ENCODE measurements around the gene TMEM139. TPM values are rescaled to one million over a fixed set of nuclear protein-coding genes. Genes with fewer than 3 reads are reported as not detected.

Gene TMEM139
- polyA plus RNA-seq, 1 donor from 2014 or later: not detected

DNA sequence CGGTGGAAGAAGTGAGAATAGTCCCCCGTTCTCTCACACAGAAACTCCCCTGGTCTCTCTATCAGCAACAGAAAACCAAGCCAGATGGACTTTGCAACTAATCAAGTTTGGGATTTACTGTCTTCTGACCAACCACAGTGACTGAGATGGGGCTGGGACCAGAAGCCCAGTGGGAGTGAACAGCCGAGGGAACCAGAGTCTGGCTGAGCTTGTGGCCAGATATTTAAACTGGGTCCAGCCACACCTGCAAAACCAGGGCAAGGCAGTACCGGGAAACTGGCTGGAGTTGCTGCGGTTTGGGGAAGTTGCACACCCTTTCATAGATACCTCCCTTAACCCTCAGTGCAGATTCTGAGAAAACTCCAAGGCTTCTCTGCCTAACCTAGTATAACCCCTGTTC lies 15.5 kb upstream of the TMEM139 start:
- H3K4me1 Mint-ChIP-seq: peaks cover 16 to 25% (median 19%) of the 10 kb centered on the region in 3 donors
- H3K9me3 Mint-ChIP-seq: no peaks in the 10 kb centered on the region

DNA sequence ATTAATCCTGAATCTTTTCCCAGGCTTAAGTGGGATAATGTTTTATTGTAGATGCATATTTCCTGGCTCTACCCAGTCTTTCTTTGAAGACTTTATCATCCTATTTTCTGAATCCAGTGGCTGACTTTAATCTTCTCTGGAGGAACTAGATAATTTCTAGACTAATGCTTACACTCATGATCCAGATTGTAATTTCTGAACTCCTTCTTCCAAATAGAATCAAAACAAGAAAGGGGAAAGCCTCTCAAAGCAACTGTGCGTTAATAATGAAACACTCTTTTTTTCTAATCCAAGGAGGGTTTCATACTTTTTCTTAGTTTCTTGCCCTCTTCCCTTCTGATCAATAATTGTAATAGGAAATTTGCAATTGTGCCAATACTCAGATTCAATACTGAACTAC lies 13.5 kb upstream of the TMEM139 start:
- H3K27me3 Mint-ChIP-seq: no peaks in the 10 kb centered on the region
- no peak overlapping the region for H3K4me3 Mint-ChIP-seq
- peaks cover 1 to 11% (median 5%) of the 10 kb centered on the region in 3 donors for H3K4me1 Mint-ChIP-seq
- H3K36me3 Mint-ChIP-seq: peaks cover 1% of the 10 kb centered on the region
- H3K9me3 Mint-ChIP-seq: no peaks in the 10 kb centered on the region
- peak overlapping the region in 1 of 3 donors; percentile 39 for H3K27ac Mint-ChIP-seq

More for the DNA sequence above, 15.5 kb upstream of the TMEM139 start:
- H3K36me3 Mint-ChIP-seq: peaks cover 1% of the 10 kb centered on the region
- peak overlapping the region in 1 of 4 donors; percentile 70 for H3K4me3 Mint-ChIP-seq
- H3K27me3 Mint-ChIP-seq: no peaks in the 10 kb centered on the region
- H3K27ac Mint-ChIP-seq: peak overlapping the region in 1 of 3 donors; percentile 41

DNA sequence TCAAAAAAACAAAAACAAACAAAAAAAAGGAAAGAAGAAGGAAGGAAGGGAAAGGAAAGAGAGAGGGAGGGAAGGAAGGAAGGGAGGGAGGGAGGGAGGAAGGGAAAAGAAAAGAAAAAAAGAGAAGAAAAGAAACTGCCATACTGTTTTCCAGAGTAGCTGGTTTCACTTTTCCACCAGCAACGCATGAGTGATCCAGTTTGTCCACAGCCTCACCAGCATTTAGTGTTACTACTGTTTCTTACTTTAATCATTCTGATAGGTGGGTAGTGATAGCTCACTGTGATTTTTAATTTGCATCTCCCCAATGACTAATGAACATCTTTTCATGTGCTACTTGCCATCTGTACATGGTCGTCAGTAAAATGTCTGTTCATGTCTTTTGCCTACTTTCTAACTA lies 11.9 kb upstream of the TMEM139 start:
- Mint-ChIP-seq H3K27me3 (no peaks in the 10 kb centered on the region), H3K36me3 (peaks cover 1% of the 10 kb centered on the region), H3K4me1 (peaks cover 0 to 4% (median 4%) of the 10 kb centered on the region in 3 donors), H3K9me3 (no peaks in the 10 kb centered on the region), H3K4me3 (no peak overlapping the region), H3K27ac (no peak overlapping the region)

DNA sequence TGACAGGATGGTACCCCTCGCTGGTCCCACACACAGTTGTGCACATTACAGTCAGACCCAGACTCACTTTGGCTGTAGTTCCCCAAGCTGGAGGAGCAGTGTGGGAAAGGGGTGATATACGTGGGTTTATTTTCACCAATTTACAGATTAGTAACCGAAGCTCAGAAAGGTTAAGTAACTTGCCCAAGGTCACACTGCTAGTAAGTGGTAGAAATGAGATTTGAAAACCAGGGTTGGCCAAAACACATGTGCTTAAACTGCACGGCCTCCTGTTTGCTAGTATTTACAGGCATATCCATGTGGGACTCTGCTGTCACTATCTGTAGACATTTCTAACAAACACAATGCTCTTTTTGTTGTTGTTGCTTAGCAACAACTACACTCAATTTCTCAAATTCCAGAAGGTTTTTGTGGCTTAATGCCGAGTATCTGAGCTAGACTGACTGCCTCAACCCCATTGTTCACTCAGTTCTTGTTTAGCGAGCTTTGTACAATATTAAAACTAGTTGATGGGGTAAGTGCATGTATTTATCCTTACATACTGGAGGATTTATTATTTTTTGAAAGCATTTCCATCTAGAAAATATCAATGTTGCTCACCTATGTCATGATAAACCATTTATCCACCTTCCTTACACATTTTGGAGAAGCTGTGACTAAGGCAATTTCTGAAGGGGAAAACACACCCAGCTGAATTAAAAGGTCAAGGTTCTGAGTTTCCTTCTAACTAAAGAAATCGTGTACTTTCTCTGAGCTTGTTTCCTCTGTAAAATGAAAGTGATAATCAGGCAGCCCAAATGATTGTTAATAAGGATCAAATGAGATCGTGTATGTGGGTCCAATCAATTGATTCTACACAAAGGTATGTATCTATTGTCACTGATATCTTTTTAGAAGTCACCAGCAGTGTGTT lies 5.3 kb upstream of the TMEM139 start:
- Mint-ChIP-seq H3K9me3 (no peaks in the 10 kb centered on the region), H3K4me1 (peaks cover 28 to 35% (median 31%) of the 10 kb centered on the region in 3 donors), H3K27me3 (no peaks in the 10 kb centered on the region), H3K27ac (peak overlapping the region; percentile 14 to 80 (median 23)), H3K36me3 (no peaks in the 10 kb centered on the region), H3K4me3 (peak overlapping the region; percentile 5 to 85 (median 38))

DNA sequence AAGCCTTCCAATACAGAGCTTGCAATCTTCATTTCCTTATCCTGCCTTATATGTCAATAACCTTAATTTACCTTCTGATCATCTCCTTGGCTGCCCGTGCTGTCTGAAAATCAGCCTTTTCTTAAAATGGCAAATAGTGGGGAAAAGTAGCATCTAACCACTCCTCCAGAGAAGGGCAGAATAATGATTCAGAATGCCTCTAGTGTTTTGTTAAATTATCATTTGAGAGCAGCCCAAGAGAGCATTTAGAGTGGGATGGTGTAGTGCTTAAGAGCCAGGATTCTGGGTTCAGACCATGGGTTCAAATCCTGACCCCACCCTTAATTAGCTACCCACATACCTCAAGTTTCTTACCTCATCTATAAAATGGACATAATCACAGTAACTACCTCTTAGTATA lies 4.6 kb upstream of the TMEM139 start:
- Mint-ChIP-seq H3K4me1 (peaks cover 31 to 39% (median 33%) of the 10 kb centered on the region in 3 donors), H3K4me3 (peak overlapping the region; percentile 3 to 43 (median 24)), H3K27ac (peak overlapping the region in 1 of 3 donors; percentile 80), H3K36me3 (no peaks in the 10 kb centered on the region), H3K27me3 (no peaks in the 10 kb centered on the region), H3K9me3 (no peaks in the 10 kb centered on the region)

DNA sequence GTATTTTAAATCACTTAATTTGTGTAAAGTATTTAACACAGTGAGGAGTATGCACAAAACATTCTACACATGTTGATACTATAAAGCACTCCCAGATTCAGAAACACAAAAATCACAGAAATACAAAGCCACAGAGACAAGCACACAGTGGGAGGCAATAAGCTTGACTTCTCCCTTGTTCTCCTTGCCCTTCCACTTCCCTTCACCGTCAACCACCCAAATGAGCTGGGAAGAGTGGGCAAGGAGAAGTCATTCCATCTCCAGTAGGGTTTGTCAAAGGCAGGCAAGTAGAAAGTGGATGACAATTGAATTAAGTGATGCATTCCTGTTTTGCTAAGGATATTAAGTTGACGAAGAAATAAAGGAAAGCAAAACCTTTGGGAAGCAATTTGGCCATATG lies 4.2 kb upstream of the TMEM139 start:
- no peaks in the 10 kb centered on the region for H3K36me3 Mint-ChIP-seq
- H3K9me3 Mint-ChIP-seq: no peaks in the 10 kb centered on the region
- H3K27ac Mint-ChIP-seq: no peak overlapping the region
- H3K4me3 Mint-ChIP-seq: peak overlapping the region in 2 of 4 donors; percentile 5 to 43
- peaks cover 31 to 40% (median 33%) of the 10 kb centered on the region in 3 donors for H3K4me1 Mint-ChIP-seq
- no peaks in the 10 kb centered on the region for H3K27me3 Mint-ChIP-seq

DNA sequence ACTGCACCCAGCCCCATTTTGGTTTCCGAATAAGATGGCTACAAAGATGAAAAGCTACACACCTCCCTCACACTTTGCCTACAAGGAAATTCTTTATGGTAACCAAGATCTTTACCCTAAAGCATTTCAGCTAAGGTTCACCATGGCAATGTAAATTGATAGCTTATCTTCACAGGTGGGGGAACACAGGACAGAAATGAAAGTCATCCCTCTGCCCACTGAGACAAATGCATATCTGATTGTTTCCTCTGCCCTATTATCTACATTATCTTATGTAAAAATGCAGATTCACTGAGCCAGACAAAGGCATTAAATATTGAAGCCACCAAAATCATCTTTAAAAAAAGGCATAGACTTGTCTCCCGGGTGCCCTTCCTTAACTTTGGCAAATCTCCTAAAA lies 3.2 kb upstream of the TMEM139 start:
- Mint-ChIP-seq H3K4me1 (peaks cover 32 to 40% (median 33%) of the 10 kb centered on the region in 3 donors), H3K36me3 (no peaks in the 10 kb centered on the region), H3K9me3 (no peaks in the 10 kb centered on the region), H3K4me3 (no peak overlapping the region), H3K27ac (no peak overlapping the region), H3K27me3 (no peaks in the 10 kb centered on the region)

DNA sequence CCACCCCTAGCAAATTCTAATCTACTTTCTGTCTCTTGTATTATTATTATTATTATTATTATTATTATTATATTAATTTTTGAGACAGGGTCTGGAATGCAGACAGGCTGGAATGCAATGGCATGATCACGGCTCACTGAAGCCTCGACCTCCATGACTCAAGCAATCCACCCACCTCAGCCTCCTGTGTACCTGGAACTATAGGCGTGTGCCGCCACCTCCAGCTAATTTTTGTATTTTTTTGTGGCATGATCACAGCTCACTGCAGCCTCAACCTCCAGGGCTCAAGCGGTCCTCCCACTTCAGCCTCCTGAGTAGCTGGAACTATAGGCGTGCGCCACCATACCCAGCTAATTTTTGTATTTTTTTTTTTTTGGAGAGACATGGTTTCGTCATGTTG lies 2.6 kb upstream of the TMEM139 start:
- H3K9me3 Mint-ChIP-seq: no peaks in the 10 kb centered on the region
- H3K4me1 Mint-ChIP-seq: peaks cover 33 to 40% (median 33%) of the 10 kb centered on the region in 3 donors
- no peaks in the 10 kb centered on the region for H3K27me3 Mint-ChIP-seq
- no peak overlapping the region for H3K4me3 Mint-ChIP-seq
- H3K27ac Mint-ChIP-seq: no peak overlapping the region
- no peaks in the 10 kb centered on the region for H3K36me3 Mint-ChIP-seq

DNA sequence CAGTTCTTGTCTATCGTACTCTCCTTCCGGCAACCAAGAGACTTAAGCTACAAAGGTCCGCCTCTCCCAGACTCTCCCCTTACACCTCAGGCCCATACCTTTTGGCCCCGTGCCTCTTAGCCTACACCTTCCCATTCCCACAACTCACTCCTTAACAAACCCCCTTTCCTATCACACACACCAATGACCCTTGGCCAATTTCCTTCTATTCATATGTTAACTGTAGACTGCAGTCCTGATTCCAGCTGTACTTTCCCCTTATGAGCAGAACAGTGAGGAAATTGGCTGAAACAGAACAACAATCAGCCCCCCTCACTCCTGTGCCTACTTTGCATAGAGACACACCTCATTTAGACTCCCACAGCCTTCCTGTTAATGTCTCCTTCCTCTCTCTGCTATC lies 1.4 kb upstream of the TMEM139 start:
- Mint-ChIP-seq H3K27me3 (no peaks in the 10 kb centered on the region), H3K4me1 (peaks cover 36 to 44% (median 41%) of the 10 kb centered on the region in 3 donors), H3K9me3 (no peaks in the 10 kb centered on the region), H3K36me3 (no peaks in the 10 kb centered on the region), H3K27ac (peak overlapping the region; percentile 3 to 91 (median 85)), H3K4me3 (peak overlapping the region; percentile 15 to 83 (median 71))

DNA sequence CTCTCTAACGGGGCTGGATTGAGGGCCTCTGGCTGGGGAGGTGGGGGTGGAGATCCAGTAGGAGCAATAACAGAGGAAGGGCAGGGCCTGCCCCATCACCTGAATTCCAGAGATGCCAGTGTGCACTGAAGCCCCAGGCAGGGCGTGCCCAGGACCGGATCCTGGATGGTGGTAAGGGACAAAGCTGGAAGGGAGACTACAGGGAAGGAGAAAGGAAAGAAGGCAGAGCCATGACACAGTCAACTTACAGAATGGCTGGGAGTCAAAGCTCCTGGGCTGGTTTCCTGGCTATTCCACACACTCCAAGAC lies 666 bp downstream of the TMEM139 start:
- peak overlapping the region; percentile 16 to 75 (median 60) for H3K27ac Mint-ChIP-seq
- H3K36me3 Mint-ChIP-seq: no peaks in the 10 kb centered on the region
- no peaks in the 10 kb centered on the region for H3K9me3 Mint-ChIP-seq
- H3K27me3 Mint-ChIP-seq: no peaks in the 10 kb centered on the region
- peak overlapping the region in 1 of 4 donors; percentile 12 for H3K4me3 Mint-ChIP-seq
- peaks cover 37 to 41% (median 40%) of the 10 kb centered on the region in 3 donors for H3K4me1 Mint-ChIP-seq

DNA sequence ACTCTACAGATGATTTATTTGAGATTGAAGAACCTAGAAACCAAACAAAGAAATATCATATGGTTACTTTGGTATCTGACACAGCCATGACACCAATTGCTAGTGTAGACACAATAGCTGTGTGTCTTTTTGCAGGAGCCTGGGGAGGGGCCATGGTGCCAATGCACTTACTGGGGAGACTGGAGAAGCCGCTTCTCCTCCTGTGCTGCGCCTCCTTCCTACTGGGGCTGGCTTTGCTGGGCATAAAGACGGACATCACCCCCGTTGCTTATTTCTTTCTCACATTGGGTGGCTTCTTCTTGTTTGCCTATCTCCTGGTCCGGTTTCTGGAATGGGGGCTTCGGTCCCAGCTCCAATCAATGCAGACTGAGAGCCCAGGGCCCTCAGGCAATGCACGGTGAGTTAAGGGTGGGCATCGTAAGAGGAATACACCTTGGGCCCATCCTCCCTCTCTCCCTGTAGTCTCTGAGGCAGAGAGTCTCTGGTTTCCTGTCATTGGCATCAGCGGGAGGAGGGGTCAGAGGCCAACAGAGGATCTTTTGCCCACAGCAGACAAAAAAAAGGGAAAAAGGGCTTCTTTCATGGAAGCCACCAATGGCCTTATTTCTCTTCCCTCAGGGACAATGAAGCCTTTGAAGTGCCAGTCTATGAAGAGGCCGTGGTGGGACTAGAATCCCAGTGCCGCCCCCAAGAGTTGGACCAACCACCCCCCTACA lies 1.2 kb downstream of the TMEM139 start:
- Mint-ChIP-seq H3K4me1 (peaks cover 38 to 40% (median 40%) of the 10 kb centered on the region in 3 donors), H3K9me3 (no peaks in the 10 kb centered on the region), H3K36me3 (no peaks in the 10 kb centered on the region), H3K4me3 (peak overlapping the region in 1 of 4 donors; percentile 12), H3K27me3 (no peaks in the 10 kb centered on the region), H3K27ac (peak overlapping the region; percentile 16 to 75 (median 16))

DNA sequence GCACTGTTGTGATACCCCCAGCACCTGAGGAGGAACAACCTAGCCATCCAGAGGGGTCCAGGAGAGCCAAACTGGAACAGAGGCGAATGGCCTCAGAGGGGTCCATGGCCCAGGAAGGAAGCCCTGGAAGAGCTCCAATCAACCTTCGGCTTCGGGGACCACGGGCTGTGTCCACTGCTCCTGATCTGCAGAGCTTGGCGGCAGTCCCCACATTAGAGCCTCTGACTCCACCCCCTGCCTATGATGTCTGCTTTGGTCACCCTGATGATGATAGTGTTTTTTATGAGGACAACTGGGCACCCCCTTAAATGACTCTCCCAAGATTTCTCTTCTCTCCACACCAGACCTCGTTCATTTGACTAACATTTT lies 1.7 kb downstream of the TMEM139 start:
- Mint-ChIP-seq H3K4me3 (peak overlapping the region in 3 of 4 donors; percentile 54 to 98 (median 97)), H3K27me3 (no peaks in the 10 kb centered on the region), H3K9me3 (no peaks in the 10 kb centered on the region), H3K4me1 (peaks cover 36 to 45% (median 44%) of the 10 kb centered on the region in 3 donors), H3K27ac (peak overlapping the region; percentile 3 to 69 (median 16)), H3K36me3 (no peaks in the 10 kb centered on the region)

DNA sequence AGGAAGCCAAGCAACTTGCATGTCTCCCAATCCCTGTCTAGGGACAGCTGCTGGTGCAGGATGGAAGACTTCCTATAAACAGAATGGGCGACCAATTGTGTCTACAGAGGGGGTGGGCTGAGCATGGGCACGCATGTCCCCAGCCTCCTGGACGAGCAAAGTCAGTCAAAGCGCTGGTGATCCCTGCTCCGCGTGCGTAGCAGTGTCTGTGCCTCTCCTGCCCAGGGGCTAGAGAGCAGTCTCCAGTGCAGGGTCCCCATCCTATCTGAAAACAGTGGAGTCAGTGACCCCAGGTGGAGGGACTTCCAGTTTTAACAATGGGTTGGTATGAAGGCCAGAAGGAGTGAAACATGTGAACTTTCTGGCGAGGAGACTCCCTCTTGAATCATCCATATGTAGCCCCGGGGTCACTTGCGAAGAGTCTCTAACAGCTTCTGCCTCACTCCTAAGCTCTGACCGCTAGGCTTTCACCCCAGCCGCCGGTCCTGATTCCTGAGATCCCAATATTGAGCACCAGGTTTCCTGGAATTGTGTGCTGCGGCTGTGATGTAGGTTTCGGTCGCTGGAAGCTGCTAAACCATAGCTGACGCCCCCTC lies 2.7 kb downstream of the TMEM139 start:
- Mint-ChIP-seq H3K4me1 (peaks cover 34 to 48% (median 41%) of the 10 kb centered on the region in 3 donors), H3K27ac (peak overlapping the region; percentile 50 to 97 (median 95)), H3K27me3 (no peaks in the 10 kb centered on the region), H3K36me3 (peaks cover 4% of the 10 kb centered on the region), H3K9me3 (no peaks in the 10 kb centered on the region), H3K4me3 (peak overlapping the region; percentile 97 to 98 (median 98))

DNA sequence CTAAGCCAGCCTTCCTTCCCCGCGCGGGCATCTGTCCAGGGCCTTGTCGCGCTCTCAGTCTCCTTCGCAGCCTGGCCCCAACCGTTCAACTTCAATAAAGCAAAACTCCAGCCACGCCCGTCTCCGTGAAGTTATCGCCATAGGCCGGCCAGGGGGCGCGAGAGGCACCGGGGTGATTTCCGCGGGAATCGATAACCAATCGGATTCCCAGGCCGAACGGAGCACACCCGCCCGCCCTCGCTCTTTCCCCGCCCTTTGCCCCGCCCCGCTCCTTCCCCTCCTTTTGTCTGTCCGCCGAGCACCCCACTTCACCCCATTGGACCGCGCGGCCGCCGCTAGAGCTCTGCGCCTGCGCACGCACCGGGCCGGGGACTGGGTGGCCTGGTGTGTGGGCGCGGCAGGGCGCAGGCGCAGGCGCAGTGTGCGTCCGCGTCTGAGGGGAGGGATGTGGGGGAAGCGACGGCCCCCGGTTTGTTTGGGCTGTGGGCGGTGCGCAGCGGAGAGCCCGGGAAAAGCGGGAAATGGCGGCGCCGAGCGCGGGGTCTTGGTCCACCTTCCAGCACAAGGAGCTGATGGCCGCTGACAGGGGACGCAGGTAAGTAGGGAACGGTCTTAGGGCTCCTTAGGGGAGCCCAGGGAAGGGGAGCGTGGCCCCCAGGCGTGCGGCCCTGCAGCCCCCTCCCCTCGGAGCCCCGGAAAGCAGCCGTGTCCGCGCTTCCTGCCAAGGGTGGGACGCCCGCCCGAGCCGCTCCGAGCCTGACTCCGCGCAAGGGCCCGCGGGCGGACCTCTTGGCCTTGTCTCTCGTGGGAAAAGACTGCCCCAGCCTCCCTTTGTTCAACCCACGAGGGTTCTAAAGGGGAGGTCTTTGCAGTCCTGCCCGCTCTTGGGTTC lies 3.4 kb downstream of the TMEM139 start, which contains the start of gene CASP2:
Gene CASP2 (plus strand): TSS at position 417 of the 892 bp plus-strand sequence. CDS start 105 bp downstream, at position 522.
- Mint-ChIP-seq H3K27me3 (no peaks in the 10 kb centered on the region), H3K9me3 (no peaks in the 10 kb centered on the region), H3K36me3 (peaks cover 4% of the 10 kb centered on the region), H3K27ac (peak within 1 kb of the TSS; percentile 50 to 97 (median 95)), H3K4me1 (peaks cover 34 to 47% (median 41%) of the 10 kb centered on the region in 3 donors), H3K4me3 (peak within 1 kb of the TSS; percentile 97 to 98 (median 98))
